ENCODE results near the gene ETNK2. TPM values are rescaled to one million over a fixed set of nuclear protein-coding genes. Genes with fewer than 3 reads are reported as not detected.

ETNK2 gene
- total RNA-seq, 1 donor from 2014 or later = 5.0 TPM

- peaks cover 1% of the 10 kb centered on the region for H3K9me3 Mint-ChIP-seq (ENCODE audit: unreplicated experiment)
- no peak for DNase-seq
- no peak overlapping the region for H3K4me3 Mint-ChIP-seq (ENCODE audit: unreplicated experiment)
- peaks cover 4% of the 10 kb centered on the region for H3K27me3 Mint-ChIP-seq (ENCODE audit: unreplicated experiment)
- H3K27ac Mint-ChIP-seq (ENCODE audit: unreplicated experiment) = no peak overlapping the region
- no peak for TF ChIP-seq CTCF (IDR thresholded peaks at IDR 0.05; ENCODE audit: partially characterized antibody, unreplicated experiment)
- no peaks in the 10 kb centered on the region for H3K4me1 Mint-ChIP-seq (ENCODE audit: low read depth, unreplicated experiment)
- H3K36me3 Mint-ChIP-seq (ENCODE audit: unreplicated experiment) = no peaks in the 10 kb centered on the region
Measured at GRCh38 chr1:204142032-204142974, 9.5 kb downstream of the ETNK2 start.

- no peaks in the 10 kb centered on the region for H3K9me3 Mint-ChIP-seq (ENCODE audit: unreplicated experiment)
- H3K4me3 Mint-ChIP-seq (ENCODE audit: unreplicated experiment) = no peak overlapping the region
- no peak overlapping the region for H3K27ac Mint-ChIP-seq (ENCODE audit: unreplicated experiment)
- DNase-seq = no peak
- no peaks in the 10 kb centered on the region for H3K4me1 Mint-ChIP-seq (ENCODE audit: low read depth, unreplicated experiment)
- TF ChIP-seq CTCF (IDR thresholded peaks at IDR 0.05; ENCODE audit: partially characterized antibody, unreplicated experiment) = no peak
- no peaks in the 10 kb centered on the region for H3K36me3 Mint-ChIP-seq (ENCODE audit: unreplicated experiment)
- H3K27me3 Mint-ChIP-seq (ENCODE audit: unreplicated experiment) = peaks cover 4% of the 10 kb centered on the region
Measured at GRCh38 chr1:204141131-204141530, 10.7 kb downstream of the ETNK2 start.

DNA sequence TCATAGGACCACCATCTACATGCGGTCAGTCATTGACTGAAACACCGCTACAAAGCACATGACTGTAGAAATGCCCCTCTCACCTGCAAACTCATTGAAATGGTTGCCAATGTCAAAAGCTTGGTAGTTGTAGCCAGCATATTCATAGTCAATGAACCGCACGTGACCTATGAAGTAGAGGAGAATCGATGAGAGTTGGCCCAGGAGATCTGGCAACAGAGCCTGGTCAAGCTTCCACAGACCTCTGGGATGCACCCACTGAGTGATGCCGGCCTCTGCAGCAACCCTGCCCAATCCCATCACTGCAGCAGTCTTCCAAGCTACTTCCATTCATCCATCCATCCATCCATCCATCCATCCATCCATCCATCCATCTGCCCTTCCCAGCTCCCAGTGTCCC lies 11.9 kb downstream of the ETNK2 start:
- Mint-ChIP-seq H3K4me1 (ENCODE audit: low read depth, unreplicated experiment) (no peaks in the 10 kb centered on the region), H3K36me3 (ENCODE audit: unreplicated experiment) (no peaks in the 10 kb centered on the region), H3K27me3 (ENCODE audit: unreplicated experiment) (peaks cover 4% of the 10 kb centered on the region), H3K4me3 (ENCODE audit: unreplicated experiment) (no peak overlapping the region), H3K27ac (ENCODE audit: unreplicated experiment) (no peak overlapping the region), H3K9me3 (ENCODE audit: unreplicated experiment) (no peaks in the 10 kb centered on the region)
- no peak for TF ChIP-seq CTCF (IDR thresholded peaks at IDR 0.05; ENCODE audit: partially characterized antibody, unreplicated experiment)
- DNase-seq = no peak

DNA sequence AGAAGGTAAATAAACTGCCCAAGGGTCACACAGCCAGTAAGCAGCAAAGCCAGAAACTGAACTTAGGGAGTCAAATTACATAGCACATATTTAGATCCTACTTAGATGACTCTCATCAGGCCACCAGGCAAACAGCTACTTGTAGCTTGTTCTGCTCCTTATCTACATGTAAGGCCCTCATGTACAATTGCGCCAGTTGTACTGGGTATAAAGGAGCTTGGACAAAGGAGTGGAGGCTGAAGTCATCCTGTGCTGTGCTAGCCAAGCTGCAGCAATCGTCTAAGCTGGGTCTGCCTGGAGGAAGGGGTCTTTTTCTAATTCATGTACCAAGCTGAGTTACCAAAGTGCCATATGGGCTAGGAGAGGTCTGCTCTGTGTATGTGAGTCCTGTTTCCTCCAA lies 12.8 kb downstream of the ETNK2 start:
- H3K4me3 Mint-ChIP-seq (ENCODE audit: unreplicated experiment) = no peak overlapping the region
- H3K4me1 Mint-ChIP-seq (ENCODE audit: low read depth, unreplicated experiment) = no peaks in the 10 kb centered on the region
- H3K9me3 Mint-ChIP-seq (ENCODE audit: unreplicated experiment) = no peaks in the 10 kb centered on the region
- H3K27ac Mint-ChIP-seq (ENCODE audit: unreplicated experiment) = no peak overlapping the region
- peaks cover 6% of the 10 kb centered on the region for H3K27me3 Mint-ChIP-seq (ENCODE audit: unreplicated experiment)
- H3K36me3 Mint-ChIP-seq (ENCODE audit: unreplicated experiment) = no peaks in the 10 kb centered on the region
- DNase-seq = no peak
- no peak for TF ChIP-seq CTCF (IDR thresholded peaks at IDR 0.05; ENCODE audit: partially characterized antibody, unreplicated experiment)

GRCh38 chr1:204136814-204137213 lies 15.0 kb downstream of the ETNK2 start:
- no peaks in the 10 kb centered on the region for H3K9me3 Mint-ChIP-seq (ENCODE audit: unreplicated experiment)
- H3K27ac Mint-ChIP-seq (ENCODE audit: unreplicated experiment) = no peak overlapping the region
- H3K4me3 Mint-ChIP-seq (ENCODE audit: unreplicated experiment) = no peak overlapping the region
- H3K27me3 Mint-ChIP-seq (ENCODE audit: unreplicated experiment) = peaks cover 6% of the 10 kb centered on the region
- TF ChIP-seq CTCF (IDR thresholded peaks at IDR 0.05; ENCODE audit: partially characterized antibody, unreplicated experiment) = no peak
- H3K4me1 Mint-ChIP-seq (ENCODE audit: low read depth, unreplicated experiment) = no peaks in the 10 kb centered on the region
- no peaks in the 10 kb centered on the region for H3K36me3 Mint-ChIP-seq (ENCODE audit: unreplicated experiment)
- DNase-seq = no peak
